ENCODE data around the gene PDXDC1.
"Not testable (repeated sequence)": the region's sequence is repeated elsewhere in the genome, so short reads cannot be mapped to it uniquely, and the experiment has no call there.

PDXDC1 gene

DNA sequence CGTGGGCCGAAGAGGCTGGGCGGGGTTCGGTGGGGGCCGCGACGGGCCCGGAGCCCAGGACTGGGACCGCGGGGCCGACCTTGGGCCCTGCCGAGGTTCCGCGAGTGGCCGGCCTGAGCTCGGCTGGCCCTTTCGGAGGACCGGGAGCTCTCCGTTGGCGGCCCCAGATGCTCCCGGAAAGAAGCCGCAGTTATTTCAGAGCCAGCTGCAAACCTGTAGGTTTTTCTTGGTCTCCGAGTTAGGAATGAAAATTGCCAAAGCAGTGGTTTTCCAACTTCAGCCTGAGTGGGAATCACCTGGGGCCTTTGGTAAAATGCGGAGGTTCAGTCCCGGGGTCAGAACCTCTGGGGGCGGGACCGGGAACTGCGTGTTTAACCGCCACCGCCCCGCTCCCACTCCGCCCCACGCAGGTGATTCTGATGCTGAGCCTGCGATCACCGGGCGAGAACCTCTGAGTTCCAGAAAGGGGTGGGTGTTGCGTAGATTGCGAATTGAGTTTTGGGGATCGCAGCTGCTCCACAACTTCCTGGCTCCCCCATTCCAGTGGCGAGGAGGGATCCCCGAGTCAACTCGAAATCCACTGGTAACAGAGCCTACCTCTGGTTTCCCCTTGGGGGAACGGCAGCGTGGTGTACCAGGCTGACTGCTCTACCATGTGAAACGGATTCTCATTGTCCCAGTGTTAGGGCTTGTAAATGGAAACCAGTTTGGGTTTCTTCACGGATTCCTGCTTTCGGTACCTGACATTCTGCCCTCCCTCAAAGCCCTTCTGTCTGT, 780 bp downstream of the PDXDC1 start:
- H2AK5ac ChIP-seq (ENCODE audit: low read length); H3K9me3 ChIP-seq (ENCODE audit: insufficient read depth, low read depth, low read length); H3K36me3 ChIP-seq (ENCODE audit: control insufficient read depth in 1 of 2, insufficient read depth in 2 of 2, low read length in 2 of 2); H2BK12ac ChIP-seq (ENCODE audit: low read length); H3K4me1 ChIP-seq (ENCODE audit: control insufficient read depth in 1 of 2, insufficient read depth in 2 of 2, low read length in 2 of 2); H3K23ac ChIP-seq (ENCODE audit: low read length); H3K27me3 ChIP-seq (ENCODE audit: insufficient read depth, low read length): not testable (repeated sequence)
- peak in 1 of 2 donors; percentile 55 for DNase-seq
- peak overlapping the region; percentile 99 for H4K12ac ChIP-seq (ENCODE audit: low read depth, low read length)
- H3K14ac ChIP-seq (ENCODE audit: low read length): peak overlapping the region; percentile 100
- H3K9ac ChIP-seq (ENCODE audit: low read length): peak overlapping the region; percentile 88
- peaks cover 13% of the 10 kb centered on the region for H3K79me1 ChIP-seq (ENCODE audit: low read length)
- H3K4me2 ChIP-seq (ENCODE audit: low read length): peak overlapping the region; percentile 76
- no CpG with 5 or more reads among the region's 47 CpGs for WGBS (ENCODE audit: extremely low coverage, insufficient coverage, insufficient read length)
- peak overlapping the region; percentile 91 for H3K27ac ChIP-seq (ENCODE audit: low read depth, low read length)
- peaks cover 21% of the 10 kb centered on the region for H3K79me2 ChIP-seq (ENCODE audit: control insufficient read depth, insufficient read depth, low read length, poor library complexity)
- H4K91ac ChIP-seq (ENCODE audit: low read depth, low read length): peak overlapping the region; percentile 96
- peak overlapping the region; percentile 97 for H3K4me3 ChIP-seq (ENCODE audit: low read depth, low read length)
- H2AFZ ChIP-seq (ENCODE audit: insufficient read depth, low read length, poor library complexity): peak overlapping the region; percentile 100
- H3K4ac ChIP-seq (ENCODE audit: low read depth, low read length): peak overlapping the region; percentile 100
- peak overlapping the region; percentile 100 for H4K8ac ChIP-seq (ENCODE audit: low read depth, low read length)
- H2BK5ac ChIP-seq (ENCODE audit: low read depth, low read length, poor library complexity): peak overlapping the region; percentile 97
- peak overlapping the region; percentile 100 for H3K18ac ChIP-seq (ENCODE audit: low read length)
- peak overlapping the region; percentile 90 for H2BK120ac ChIP-seq (ENCODE audit: insufficient read depth, low read length, poor library complexity)

DNA sequence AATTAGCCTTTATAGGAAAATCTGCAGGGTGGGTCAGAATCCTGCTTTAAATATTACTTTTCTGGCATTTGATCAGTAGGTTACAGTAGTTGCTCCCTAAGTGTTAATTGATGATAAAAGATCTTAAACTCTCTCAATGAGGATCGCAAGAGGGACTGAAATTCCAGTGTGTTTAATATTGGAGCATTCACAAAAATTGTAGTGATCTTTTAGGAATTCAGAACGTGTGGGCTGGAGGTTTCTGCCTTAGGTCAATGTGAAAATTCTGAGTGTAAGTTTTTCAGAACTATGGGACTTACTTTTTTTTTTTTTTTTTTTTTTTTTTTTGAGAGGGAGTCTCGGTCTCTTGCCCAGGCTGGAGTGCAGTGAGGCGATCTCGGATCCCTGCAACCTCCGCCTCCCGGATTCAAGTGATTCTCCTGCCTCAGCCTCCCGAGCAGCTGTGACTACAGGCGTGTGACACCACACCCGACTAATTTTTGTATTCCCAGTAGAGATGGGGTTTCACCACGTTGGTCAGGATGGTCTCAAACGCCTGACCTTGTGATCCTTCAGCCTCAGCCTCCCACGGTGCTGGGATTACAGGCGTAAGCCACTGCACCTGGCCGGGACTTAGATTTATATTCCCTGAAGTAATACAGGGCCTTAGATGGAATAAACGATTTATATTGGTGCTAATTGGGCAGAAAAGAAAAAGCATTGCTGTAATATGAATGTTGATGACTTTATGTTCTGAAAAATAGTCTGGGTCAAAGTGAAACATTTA, 2.3 kb downstream of the PDXDC1 start:
- not testable (repeated sequence) for H4K8ac ChIP-seq (ENCODE audit: low read depth, low read length); H4K91ac ChIP-seq (ENCODE audit: low read depth, low read length); H4K12ac ChIP-seq (ENCODE audit: low read depth, low read length); H2BK120ac ChIP-seq (ENCODE audit: insufficient read depth, low read length, poor library complexity); H2AK5ac ChIP-seq (ENCODE audit: low read length); H2BK5ac ChIP-seq (ENCODE audit: low read depth, low read length, poor library complexity); H3K4me3 ChIP-seq (ENCODE audit: low read depth, low read length); H3K36me3 ChIP-seq (ENCODE audit: control insufficient read depth in 1 of 2, insufficient read depth in 2 of 2, low read length in 2 of 2); H3K4me1 ChIP-seq (ENCODE audit: control insufficient read depth in 1 of 2, insufficient read depth in 2 of 2, low read length in 2 of 2); H3K23ac ChIP-seq (ENCODE audit: low read length); H2AFZ ChIP-seq (ENCODE audit: insufficient read depth, low read length, poor library complexity); H3K9me3 ChIP-seq (ENCODE audit: insufficient read depth, low read depth, low read length); H2BK12ac ChIP-seq (ENCODE audit: low read length); H3K27ac ChIP-seq (ENCODE audit: low read depth, low read length); H3K14ac ChIP-seq (ENCODE audit: low read length); H3K27me3 ChIP-seq (ENCODE audit: insufficient read depth, low read length); H3K4me2 ChIP-seq (ENCODE audit: low read length); H3K18ac ChIP-seq (ENCODE audit: low read length); H3K9ac ChIP-seq (ENCODE audit: low read length)
- peak in 1 of 2 donors; percentile 57 for DNase-seq
- peaks cover 23% of the 10 kb centered on the region for H3K79me2 ChIP-seq (ENCODE audit: control insufficient read depth, insufficient read depth, low read length, poor library complexity)
- peak overlapping the region; percentile 54 for H3K4ac ChIP-seq (ENCODE audit: low read depth, low read length)
- no CpG with 5 or more reads among the region's 16 CpGs for WGBS (ENCODE audit: extremely low coverage, insufficient coverage, insufficient read length)
- peaks cover 13% of the 10 kb centered on the region for H3K79me1 ChIP-seq (ENCODE audit: low read length)

DNA sequence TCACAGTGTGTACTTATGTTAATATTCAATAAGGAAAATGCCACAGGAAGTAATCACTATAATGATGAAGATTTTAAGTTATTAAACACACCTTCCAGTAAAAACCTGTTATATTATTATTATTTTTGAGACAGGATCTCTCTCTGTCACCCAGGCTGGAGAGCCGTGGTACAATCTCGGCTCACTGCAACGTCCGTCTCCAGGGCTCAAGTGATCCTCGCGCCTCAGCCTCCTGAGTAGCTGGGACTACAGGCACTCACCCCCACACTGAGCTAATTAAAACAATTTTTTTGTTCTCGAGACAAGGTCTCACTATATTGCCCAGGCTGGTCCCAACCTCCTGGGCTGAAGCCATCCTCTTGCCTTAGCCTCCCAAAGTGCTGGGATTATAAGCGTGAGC, 3.5 kb downstream of the PDXDC1 start:
- not testable (repeated sequence) for H4K91ac ChIP-seq (ENCODE audit: low read depth, low read length); H3K18ac ChIP-seq (ENCODE audit: low read length); H3K4me3 ChIP-seq (ENCODE audit: low read depth, low read length); H4K8ac ChIP-seq (ENCODE audit: low read depth, low read length); H2BK120ac ChIP-seq (ENCODE audit: insufficient read depth, low read length, poor library complexity); H2AK5ac ChIP-seq (ENCODE audit: low read length); H4K12ac ChIP-seq (ENCODE audit: low read depth, low read length); H2BK5ac ChIP-seq (ENCODE audit: low read depth, low read length, poor library complexity); H3K9ac ChIP-seq (ENCODE audit: low read length); H3K14ac ChIP-seq (ENCODE audit: low read length); H2BK12ac ChIP-seq (ENCODE audit: low read length); H3K23ac ChIP-seq (ENCODE audit: low read length); H3K4me1 ChIP-seq (ENCODE audit: control insufficient read depth in 1 of 2, insufficient read depth in 2 of 2, low read length in 2 of 2); H2AFZ ChIP-seq (ENCODE audit: insufficient read depth, low read length, poor library complexity); H3K4me2 ChIP-seq (ENCODE audit: low read length); H3K9me3 ChIP-seq (ENCODE audit: insufficient read depth, low read depth, low read length); H3K27ac ChIP-seq (ENCODE audit: low read depth, low read length); DNase-seq; H3K27me3 ChIP-seq (ENCODE audit: insufficient read depth, low read length); H3K36me3 ChIP-seq (ENCODE audit: control insufficient read depth in 1 of 2, insufficient read depth in 2 of 2, low read length in 2 of 2)
- no CpG with 5 or more reads among the region's 8 CpGs for WGBS (ENCODE audit: extremely low coverage, insufficient coverage, insufficient read length)
- Histone ChIP-seq H3K79me1 (ENCODE audit: low read length) (peaks cover 13% of the 10 kb centered on the region), H3K79me2 (ENCODE audit: control insufficient read depth, insufficient read depth, low read length, poor library complexity) (peaks cover 23% of the 10 kb centered on the region), H3K4ac (ENCODE audit: low read depth, low read length) (peak overlapping the region; percentile 77)

DNA sequence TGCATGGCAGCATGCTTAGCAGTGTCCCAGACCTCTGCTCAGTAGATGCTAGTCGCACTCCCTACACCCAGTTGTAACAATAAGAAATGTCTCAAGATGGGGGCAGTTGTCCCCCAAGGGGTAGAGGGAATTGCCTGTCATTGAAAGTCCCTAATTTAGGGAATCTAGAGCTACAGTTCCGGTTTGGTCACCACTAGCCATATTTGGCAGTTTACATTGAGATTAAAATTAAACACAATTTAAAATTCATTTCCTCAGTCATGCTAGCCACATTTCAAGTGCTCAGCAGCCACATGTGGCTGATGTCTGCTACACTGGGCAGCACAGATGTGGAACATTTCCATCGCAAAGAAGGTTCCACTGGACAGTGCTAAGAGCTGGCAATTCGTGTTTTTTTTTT, 4.1 kb downstream of the PDXDC1 start:
- H3K14ac ChIP-seq (ENCODE audit: low read length); H4K12ac ChIP-seq (ENCODE audit: low read depth, low read length); H3K18ac ChIP-seq (ENCODE audit: low read length); H2AK5ac ChIP-seq (ENCODE audit: low read length); DNase-seq; H3K36me3 ChIP-seq (ENCODE audit: control insufficient read depth in 1 of 2, insufficient read depth in 2 of 2, low read length in 2 of 2); H3K4me2 ChIP-seq (ENCODE audit: low read length); H3K9ac ChIP-seq (ENCODE audit: low read length); H4K8ac ChIP-seq (ENCODE audit: low read depth, low read length); H2BK5ac ChIP-seq (ENCODE audit: low read depth, low read length, poor library complexity); H3K9me3 ChIP-seq (ENCODE audit: insufficient read depth, low read depth, low read length); H3K27ac ChIP-seq (ENCODE audit: low read depth, low read length); H3K27me3 ChIP-seq (ENCODE audit: insufficient read depth, low read length); H2BK12ac ChIP-seq (ENCODE audit: low read length); H2AFZ ChIP-seq (ENCODE audit: insufficient read depth, low read length, poor library complexity); H3K4me1 ChIP-seq (ENCODE audit: control insufficient read depth in 1 of 2, insufficient read depth in 2 of 2, low read length in 2 of 2); H2BK120ac ChIP-seq (ENCODE audit: insufficient read depth, low read length, poor library complexity); H3K4me3 ChIP-seq (ENCODE audit: low read depth, low read length); H3K23ac ChIP-seq (ENCODE audit: low read length); H4K91ac ChIP-seq (ENCODE audit: low read depth, low read length): not testable (repeated sequence)
- Histone ChIP-seq H3K79me1 (ENCODE audit: low read length) (peaks cover 13% of the 10 kb centered on the region), H3K79me2 (ENCODE audit: control insufficient read depth, insufficient read depth, low read length, poor library complexity) (peaks cover 23% of the 10 kb centered on the region), H3K4ac (ENCODE audit: low read depth, low read length) (peak overlapping the region; percentile 50)
- no CpG with 5 or more reads among the region's 4 CpGs for WGBS (ENCODE audit: extremely low coverage, insufficient coverage, insufficient read length)
